HG03439 (cell line): ENCODE measurements around the gene SRBD1.

Experiments
- ATAC-seq: cut with Tn5 transposase; IDR thresholded peaks from one replicate; pipeline ENCODE4 v1.9.1; 2021; ENCODE audit warnings: mild to moderate bottlenecking, moderate library complexity; ENCODE audit not compliant: unreplicated experiment

Gene SRBD1

GRCh38 chr2:45382744-45383143, 228.3 kb downstream of the SRBD1 start:
- no peak for ATAC-seq

- no peak for ATAC-seq
Measured at GRCh38 chr2:45380131-45380836, 230.8 kb downstream of the SRBD1 start.

GRCh38 chr2:45379399-45380087, 231.5 kb downstream of the SRBD1 start:
- ATAC-seq: no peak

- no peak for ATAC-seq
Measured at GRCh38 chr2:45373534-45373933, 237.5 kb downstream of the SRBD1 start.

GRCh38 chr2:45370369-45370768, 240.7 kb downstream of the SRBD1 start:
- ATAC-seq: no peak

- no peak for ATAC-seq
Measured at GRCh38 chr2:45368792-45369191, 242.3 kb downstream of the SRBD1 start.

- ATAC-seq: no peak
Measured at GRCh38 chr2:45361666-45362065, 249.4 kb downstream of the SRBD1 start.

- ATAC-seq: no peak
Measured at GRCh38 chr2:45354776-45355175, 256.3 kb downstream of the SRBD1 start.

GRCh38 chr2:45353879-45354278, 257.2 kb downstream of the SRBD1 start:
- no peak for ATAC-seq

- ATAC-seq: no peak
Measured at GRCh38 chr2:45352506-45352905, 258.6 kb downstream of the SRBD1 start.

GRCh38 chr2:45345331-45346234, 265.5 kb downstream of the SRBD1 start:
- ATAC-seq: no peak

- no peak for ATAC-seq
Measured at GRCh38 chr2:45344502-45344901, 266.6 kb downstream of the SRBD1 start.

- ATAC-seq: no peak
Measured at GRCh38 chr2:45344071-45344470, 267.0 kb downstream of the SRBD1 start.

- no peak for ATAC-seq
Measured at GRCh38 chr2:45343251-45344017, 267.6 kb downstream of the SRBD1 start.

GRCh38 chr2:45340318-45340717, 270.7 kb downstream of the SRBD1 start:
- no peak for ATAC-seq

- no peak for ATAC-seq
Measured at GRCh38 chr2:45339253-45339652, 271.8 kb downstream of the SRBD1 start.
